Stimulated activated CD4-positive, alpha-beta T cell treated with anti-CD3 and anti-CD28 coated beads, Interleukin-12 subunit alpha, Interleukin-12 subunit beta, amount 100 ng/mL, for 4 hours (primary cell): ENCODE results near the gene PAPPA.

Source experiments
- DNase-seq: peaks from one replicate; pipeline ENCODE4 v3.0.0-alpha.2; 2020

The PAPPA gene

DNA sequence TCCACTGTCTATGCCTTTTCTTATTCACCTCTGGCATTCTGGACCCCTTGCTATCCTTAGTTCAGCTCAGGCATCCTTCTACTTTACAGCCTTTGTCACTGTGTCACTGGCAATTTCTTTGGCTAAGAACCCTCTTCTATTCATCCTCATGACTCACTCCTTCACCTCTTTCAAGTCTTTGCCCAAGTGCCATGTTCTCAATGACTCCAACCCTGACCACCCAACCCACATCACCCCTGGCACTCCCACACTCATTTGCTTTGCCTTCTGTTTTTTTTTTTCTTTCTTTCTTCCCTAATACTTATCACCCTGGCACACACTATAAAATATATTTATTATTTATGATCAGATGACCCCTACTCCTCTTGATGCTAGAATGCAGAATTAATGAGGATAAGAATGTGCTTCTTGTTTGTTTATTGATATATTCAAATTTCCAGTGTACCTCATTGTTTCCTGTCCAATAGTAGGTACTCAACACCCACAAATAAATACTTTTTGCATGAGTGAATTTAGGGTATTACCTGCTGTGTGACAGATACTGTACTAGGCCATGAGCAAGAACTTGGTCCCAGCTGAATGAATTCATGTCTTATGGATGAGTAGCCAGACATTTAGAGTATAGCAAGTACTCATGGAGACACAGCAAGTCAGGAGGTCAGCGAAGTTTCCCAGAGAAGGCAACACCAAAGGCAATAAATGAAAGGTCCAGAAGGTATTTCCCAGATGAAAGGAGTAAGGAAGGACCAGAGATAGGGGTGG, 236.1 kb downstream of the PAPPA start:
- no peak for DNase-seq

- DNase-seq, result no peak
Measured at GRCh38 chr9:116390303-116391228, 237.0 kb downstream of the PAPPA start.

GRCh38 chr9:116391306-116391900, 237.8 kb downstream of the PAPPA start:
- DNase-seq, result no peak

DNA sequence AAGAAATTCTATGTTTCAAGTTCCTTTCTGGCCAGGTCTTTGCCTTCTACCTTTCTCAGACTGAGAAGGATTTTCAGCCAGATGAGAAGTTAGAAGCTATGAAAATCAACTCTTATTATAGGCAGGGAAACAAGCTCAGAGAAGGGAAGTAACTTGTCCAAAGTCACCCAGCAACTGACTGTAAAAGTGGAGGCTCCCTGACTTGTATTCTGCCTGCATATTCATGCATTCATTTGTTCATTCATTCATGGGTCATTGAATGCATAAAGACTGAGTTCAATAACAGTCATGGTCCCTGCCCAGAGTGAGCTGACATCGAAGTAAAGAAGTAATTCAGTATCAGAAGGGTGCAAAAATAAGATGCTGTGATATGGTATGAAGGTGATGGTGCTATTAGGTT, 239.6 kb downstream of the PAPPA start:
- no peak for DNase-seq

- no peak for DNase-seq
Measured at GRCh38 chr9:116394070-116394469, 240.5 kb downstream of the PAPPA start.

GRCh38 chr9:116394894-116395698, 241.5 kb downstream of the PAPPA start:
- DNase-seq, result no peak

DNA sequence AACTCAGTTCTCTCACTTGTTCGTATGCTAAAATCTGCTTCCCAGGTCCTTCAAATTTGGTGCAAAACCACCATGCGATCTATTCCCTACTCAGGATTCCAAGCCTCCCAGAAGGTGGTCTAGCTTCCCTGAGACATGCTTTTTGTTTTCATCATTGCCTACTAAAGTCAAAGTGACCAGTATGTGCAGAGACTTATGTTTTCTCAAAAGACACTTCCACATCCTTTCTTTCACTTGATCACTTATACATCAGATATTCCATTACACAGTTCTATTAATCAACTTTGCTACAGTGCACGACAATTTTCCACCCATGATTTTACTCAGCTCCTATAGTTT, 242.1 kb downstream of the PAPPA start:
- no peak for DNase-seq

GRCh38 chr9:116403171-116403570, 249.6 kb downstream of the PAPPA start:
- no peak for DNase-seq

DNA sequence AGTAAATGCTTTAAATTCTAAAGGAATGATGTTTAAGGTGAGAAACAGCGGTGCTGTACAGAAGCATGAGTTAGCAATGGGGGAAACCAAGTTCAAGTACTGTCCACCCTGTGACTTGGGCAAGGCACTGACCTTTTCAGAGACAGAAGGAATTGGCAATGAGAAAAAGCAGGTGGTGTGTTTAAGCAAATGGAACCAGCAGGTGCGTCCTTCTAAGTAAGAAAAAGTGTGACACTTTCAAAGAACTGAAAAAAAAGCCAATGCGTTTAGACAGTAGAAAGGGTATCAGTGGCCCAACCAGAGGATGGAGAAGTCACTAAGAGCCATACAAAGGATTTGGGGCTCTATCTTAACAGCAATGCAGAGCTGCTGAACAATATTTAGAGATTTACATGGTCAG, 250.6 kb downstream of the PAPPA start:
- no peak for DNase-seq

- DNase-seq, result no peak
Measured at GRCh38 chr9:116405321-116405720, 251.7 kb downstream of the PAPPA start.

GRCh38 chr9:116406469-116406868, 252.9 kb downstream of the PAPPA start:
- DNase-seq, result no peak

GRCh38 chr9:116409129-116409528, 255.5 kb downstream of the PAPPA start:
- no peak for DNase-seq

- no peak for DNase-seq
Measured at GRCh38 chr9:116409638-116410037, 256.0 kb downstream of the PAPPA start.

DNA sequence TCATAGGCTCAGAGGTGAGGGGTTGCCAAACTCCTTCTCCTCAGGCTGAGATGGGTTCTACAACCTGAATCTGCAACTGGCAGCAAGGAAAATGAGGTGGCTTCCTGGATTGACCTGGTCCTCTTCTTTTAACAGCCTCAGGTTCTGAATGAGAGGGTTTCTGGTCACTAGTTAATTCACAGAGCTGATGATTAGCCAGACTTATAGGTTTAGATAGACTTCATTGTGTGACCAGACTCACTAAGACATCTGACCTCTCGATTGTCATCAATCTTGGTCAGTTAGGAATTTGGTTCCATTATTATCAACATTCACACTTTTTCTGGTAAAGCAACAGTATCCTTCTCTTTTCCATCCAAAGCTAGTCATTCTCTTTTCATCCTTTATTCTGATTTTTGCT, 257.9 kb downstream of the PAPPA start:
- no peak for DNase-seq

DNA sequence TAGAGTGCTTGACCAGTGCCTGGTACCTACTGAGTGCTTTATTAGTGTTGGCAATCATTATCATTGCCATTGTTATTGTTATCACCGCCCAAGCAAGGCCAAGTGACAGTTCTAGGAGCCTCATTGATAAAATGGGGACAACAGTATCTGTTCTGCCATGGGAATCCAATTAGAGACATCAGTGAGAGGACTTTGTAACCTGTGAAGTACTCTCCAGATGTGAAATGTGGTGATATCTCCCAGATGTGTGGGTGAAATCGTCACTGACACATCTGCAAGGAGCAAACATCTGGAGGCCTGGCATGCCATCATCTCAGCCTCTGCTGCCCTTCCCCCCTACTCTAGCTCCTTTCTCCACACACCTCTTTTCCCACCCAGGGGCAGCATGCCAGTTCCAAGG, 260.8 kb downstream of the PAPPA start:
- no peak for DNase-seq

GRCh38 chr9:116416421-116416820, 262.8 kb downstream of the PAPPA start:
- DNase-seq, result no peak

- DNase-seq, result no peak
Measured at GRCh38 chr9:116417464-116417863, 263.9 kb downstream of the PAPPA start.

DNA sequence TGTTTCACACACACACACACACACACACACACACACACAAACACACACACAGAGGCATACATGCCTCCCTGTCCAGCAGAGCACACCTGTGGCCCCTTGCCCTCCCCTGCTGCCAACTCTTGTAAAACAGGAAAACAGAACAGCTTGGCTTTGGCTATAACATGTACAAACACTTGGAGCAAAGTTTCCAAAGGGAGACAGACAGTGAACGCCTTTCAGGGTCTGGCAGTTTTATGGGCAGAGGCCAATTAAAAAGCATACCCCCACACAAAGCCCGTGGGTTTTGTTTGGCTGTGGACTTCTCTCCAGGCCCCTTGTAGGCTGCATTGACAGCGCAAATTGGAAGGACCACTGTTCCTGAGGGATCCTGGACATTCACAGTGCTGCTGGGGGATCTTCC, 265.6 kb downstream of the PAPPA start:
- no peak for DNase-seq

GRCh38 chr9:116420993-116421538, 267.5 kb downstream of the PAPPA start:
- DNase-seq, result no peak

DNA sequence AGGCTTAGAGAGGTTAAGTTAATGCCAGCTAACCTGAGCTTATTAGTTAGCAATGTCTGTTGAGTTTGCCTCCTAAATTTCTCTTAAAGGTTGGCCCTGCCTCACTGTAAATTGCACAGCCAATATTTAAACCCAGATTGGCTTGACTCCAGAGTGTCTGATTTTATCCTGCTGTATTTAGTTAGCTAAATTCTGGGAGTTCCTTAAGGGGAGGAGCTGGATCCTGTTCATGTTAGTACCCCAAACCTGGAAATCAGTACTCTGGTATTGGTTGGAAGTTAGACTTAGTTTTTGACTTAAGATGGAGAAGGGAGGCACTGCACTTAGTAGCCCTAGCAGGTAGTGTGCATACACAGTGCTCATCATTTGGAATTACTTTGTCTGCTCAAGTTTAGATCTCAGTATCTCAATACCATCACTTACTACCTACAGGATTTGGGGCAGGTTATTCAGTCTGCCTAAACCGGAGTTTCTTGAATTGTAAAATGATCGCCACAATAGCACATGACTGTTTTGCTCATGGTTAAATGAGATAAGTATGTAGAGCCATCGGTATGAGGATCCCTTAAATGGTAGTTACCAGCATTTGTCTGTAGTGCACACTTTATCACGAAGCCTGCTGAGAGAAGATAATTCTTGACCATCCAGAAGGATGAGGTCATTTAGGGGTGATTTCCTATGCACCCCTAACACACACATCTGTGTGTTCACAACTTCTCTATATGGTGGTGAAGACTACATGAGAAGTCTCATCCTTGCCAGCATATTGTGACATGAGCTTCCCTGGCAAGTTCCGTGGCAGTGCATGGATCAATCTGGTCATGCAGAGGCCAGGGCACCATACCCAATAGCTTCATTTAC, 268.8 kb downstream of the PAPPA start:
- DNase-seq, result no peak

DNA sequence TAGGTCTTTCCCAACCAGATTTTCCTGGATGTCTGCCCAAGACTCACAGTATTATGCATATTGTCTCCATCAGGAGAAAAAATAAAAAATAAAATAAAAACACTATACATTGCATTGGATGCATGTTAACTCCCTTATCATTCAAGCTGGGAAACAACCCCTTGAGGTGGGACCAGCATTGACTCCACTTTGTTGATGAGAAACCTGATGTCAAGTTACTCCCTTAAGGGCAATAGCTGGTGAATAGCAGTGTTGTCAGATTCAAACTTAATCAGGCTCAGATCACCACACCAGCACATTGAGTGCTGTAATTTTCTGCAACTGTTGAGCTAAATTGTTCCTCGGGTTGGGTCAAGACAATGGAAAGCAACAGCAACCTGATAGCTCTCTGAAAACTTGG, 269.6 kb downstream of the PAPPA start:
- no peak for DNase-seq

GRCh38 chr9:116425244-116425643, 271.7 kb downstream of the PAPPA start:
- no peak for DNase-seq
